Muscle layer of duodenum (tissue), 2 donors: Measurements from ENCODE around the gene PSMG1.
"Not testable (repeated sequence)": the region's sequence is repeated elsewhere in the genome, so short reads cannot be mapped to it uniquely, and the experiment has no call there.

Experiments used
- H3K27ac ChIP-seq: one replicate; pipeline ENCODE4 v1.7.0; 2013; ENCODE audit warnings: mild to moderate bottlenecking, low read length
- H3K27me3 ChIP-seq: one replicate; pipeline ENCODE4 v1.7.0; 2013; ENCODE audit warnings: low read depth, mild to moderate bottlenecking, control low read depth, low read length
- H3K36me3 ChIP-seq, 2 donors: one replicate each; pipeline ENCODE4 v1.7.0; 2013; ENCODE audit warnings: low read length in 2 of 2, control low read depth in 1 of 2, mild to moderate bottlenecking in 1 of 2; ENCODE audit not compliant: insufficient read depth in 2 of 2, control insufficient read depth in 1 of 2
- H3K4me1 ChIP-seq, 2 donors: one replicate each; pipeline ENCODE4 v1.7.0; 2013; ENCODE audit warnings: low read length in 2 of 2, mild to moderate bottlenecking in 2 of 2, control low read depth in 1 of 2, moderate library complexity in 1 of 2; ENCODE audit not compliant: insufficient read depth in 2 of 2, control insufficient read depth in 1 of 2
- H3K4me3 ChIP-seq, 2 donors: one replicate each; pipeline ENCODE4 v1.7.0; 2013; ENCODE audit warnings: low read length in 2 of 2, low read depth in 1 of 2, mild to moderate bottlenecking in 1 of 2
- H3K9me3 ChIP-seq, 2 donors: one replicate each; pipeline ENCODE4 v1.7.0; 2013; ENCODE audit warnings: low read length in 2 of 2, control low read depth in 1 of 2, mild to moderate bottlenecking in 1 of 2; ENCODE audit not compliant: control insufficient read depth in 1 of 2
- donor health status: healthy.

The PSMG1 gene

DNA sequence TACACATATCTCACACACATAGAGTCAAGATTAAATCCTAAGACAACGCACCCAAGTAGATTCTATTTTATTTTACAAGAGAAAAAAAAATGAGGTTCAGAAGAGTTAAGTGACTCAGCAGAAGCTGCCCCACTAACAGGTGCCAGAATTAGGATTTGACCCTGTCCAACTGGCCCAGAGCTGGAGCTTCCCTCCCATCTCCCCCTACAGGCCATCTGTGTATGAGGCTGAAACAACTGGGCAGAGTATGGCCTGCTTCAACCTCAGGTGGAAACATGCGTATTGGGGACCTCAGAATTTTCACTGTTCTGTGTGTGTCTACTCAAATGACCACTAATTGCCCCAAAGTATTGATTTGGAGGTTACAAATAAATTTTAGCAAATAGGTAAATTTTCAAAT lies 29.9 kb downstream of the PSMG1 start:
- Histone ChIP-seq H3K9me3 (no peaks in the 10 kb centered on the region), H3K4me1 (no peaks in the 10 kb centered on the region), H3K4me3 (no peak overlapping the region), H3K36me3 (no peaks in the 10 kb centered on the region), H3K27me3 (no peaks in the 10 kb centered on the region), H3K27ac (no peak overlapping the region)

DNA sequence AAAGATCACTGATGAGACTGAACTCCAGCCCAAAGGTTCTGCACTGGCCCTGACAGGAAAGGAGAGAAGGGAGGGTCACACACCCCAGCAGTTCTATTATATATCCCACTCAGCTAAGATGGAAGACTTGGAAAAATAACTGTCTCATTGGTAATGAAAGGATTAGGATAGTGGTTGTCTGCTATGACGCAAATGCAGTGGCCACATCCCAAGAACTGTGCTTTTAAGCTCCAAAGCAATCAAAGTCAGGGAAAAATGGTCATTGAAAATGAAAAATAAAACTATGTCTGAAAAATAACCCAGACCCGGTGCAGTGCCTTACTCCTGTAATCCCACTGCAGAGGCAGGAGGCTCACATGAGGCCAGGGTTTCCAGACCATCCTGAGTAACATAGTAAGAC lies 31.0 kb downstream of the PSMG1 start:
- Histone ChIP-seq H3K27ac (no peak overlapping the region), H3K4me1 (no peaks in the 10 kb centered on the region), H3K36me3 (no peaks in the 10 kb centered on the region), H3K4me3 (no peak overlapping the region), H3K9me3 (no peaks in the 10 kb centered on the region), H3K27me3 (no peaks in the 10 kb centered on the region)

DNA sequence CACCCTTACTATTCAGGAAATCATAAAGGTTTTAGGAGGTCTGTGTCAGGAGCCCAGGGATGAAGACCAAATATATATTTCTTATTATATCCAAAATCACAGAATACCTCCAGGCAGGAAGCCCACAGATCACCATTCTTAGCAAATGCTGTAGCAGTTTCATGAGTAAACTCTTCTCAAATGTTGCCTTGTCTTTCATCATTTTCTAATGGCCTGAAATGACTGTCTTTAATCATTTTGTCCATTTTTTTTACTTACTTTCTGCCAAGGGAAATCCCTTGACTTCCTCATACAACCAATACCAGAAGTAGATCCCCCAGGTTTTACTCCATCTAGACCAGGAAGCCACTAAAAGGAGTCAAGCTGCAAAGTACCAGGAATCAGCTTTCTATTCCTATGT lies 32.4 kb downstream of the PSMG1 start:
- no peak overlapping the region for H3K27ac ChIP-seq
- H3K9me3 ChIP-seq, result no peaks in the 10 kb centered on the region
- H3K27me3 ChIP-seq, result no peaks in the 10 kb centered on the region
- H3K4me3 ChIP-seq, result no peak overlapping the region
- no peaks in the 10 kb centered on the region for H3K4me1 ChIP-seq
- no peaks in the 10 kb centered on the region for H3K36me3 ChIP-seq

GRCh38 chr21:39150316-39150715 lies 32.9 kb downstream of the PSMG1 start:
- H3K27ac ChIP-seq, result no peak overlapping the region
- H3K9me3 ChIP-seq, result no peaks in the 10 kb centered on the region
- no peak overlapping the region for H3K4me3 ChIP-seq
- no peaks in the 10 kb centered on the region for H3K27me3 ChIP-seq
- no peaks in the 10 kb centered on the region for H3K4me1 ChIP-seq
- no peaks in the 10 kb centered on the region for H3K36me3 ChIP-seq

DNA sequence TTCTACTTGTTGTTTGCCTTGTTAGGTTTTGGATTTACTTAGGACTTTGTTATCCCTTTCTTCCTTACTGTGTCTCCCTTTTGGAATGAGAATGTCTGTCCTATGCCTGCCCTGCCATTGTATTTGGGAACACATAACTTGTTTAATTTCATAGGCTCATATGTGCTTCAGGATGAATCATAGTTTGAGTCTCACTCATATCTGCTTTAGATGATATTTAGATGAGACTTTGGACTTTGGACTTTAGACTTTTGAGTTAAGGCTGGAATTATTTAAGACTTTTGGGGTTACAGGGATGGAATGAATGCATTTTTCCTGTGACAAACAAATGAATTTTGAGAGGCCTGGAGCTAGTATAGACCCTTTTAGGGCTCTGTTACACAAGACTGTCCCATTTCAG lies 33.4 kb downstream of the PSMG1 start:
- H3K9me3 ChIP-seq, result peaks cover 0 to 2% of the 10 kb centered on the region in 2 donors
- no peaks in the 10 kb centered on the region for H3K36me3 ChIP-seq
- no peak overlapping the region for H3K4me3 ChIP-seq
- H3K27me3 ChIP-seq, result no peaks in the 10 kb centered on the region
- no peaks in the 10 kb centered on the region for H3K4me1 ChIP-seq
- no peak overlapping the region for H3K27ac ChIP-seq

DNA sequence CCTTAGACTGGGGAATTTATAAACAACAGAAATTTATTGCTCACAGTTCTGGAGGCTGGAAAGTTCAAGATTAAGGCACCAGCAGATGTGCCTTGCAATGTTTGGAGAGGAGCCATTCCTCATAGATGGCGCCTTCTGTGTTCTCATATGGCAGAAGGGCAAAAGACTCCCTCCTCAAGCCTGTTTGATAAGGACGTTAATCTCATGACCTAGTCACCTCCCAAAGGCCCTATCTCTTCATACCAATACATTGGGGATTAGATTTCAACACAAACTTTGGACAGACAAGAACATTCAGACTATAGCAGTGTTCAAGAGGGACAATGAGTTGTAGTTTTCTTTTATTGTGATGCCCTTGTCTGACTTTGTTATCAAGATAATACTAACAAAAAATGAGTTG lies 34.3 kb downstream of the PSMG1 start:
- H3K9me3 ChIP-seq, result peaks cover 0 to 5% of the 10 kb centered on the region in 2 donors
- no peaks in the 10 kb centered on the region for H3K36me3 ChIP-seq
- H3K4me1 ChIP-seq, result no peaks in the 10 kb centered on the region
- no peak overlapping the region for H3K27ac ChIP-seq
- no peak overlapping the region for H3K4me3 ChIP-seq
- no peaks in the 10 kb centered on the region for H3K27me3 ChIP-seq

DNA sequence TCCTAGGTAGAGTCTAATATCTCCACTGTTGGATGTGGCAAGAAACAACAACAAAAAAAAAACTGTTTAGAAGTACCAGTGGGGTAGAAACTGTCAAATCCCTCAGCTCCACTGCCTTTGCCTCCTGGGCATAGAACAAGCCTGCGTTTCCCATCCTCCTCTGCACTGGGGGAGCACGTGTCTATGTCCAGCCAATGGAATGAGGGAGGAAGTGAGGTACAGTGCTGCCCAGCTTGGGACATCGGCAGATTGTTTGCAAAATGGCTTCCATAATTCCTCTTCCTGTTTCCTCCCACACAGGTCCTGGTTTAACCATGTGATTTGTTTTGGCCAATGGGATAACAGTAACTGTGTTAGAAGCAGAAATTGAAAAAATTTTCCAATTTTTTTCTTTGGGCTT lies 39.1 kb downstream of the PSMG1 start:
- Histone ChIP-seq H3K27me3 (no peaks in the 10 kb centered on the region), H3K36me3 (no peaks in the 10 kb centered on the region), H3K9me3 (peaks cover 0 to 5% of the 10 kb centered on the region in 2 donors), H3K27ac (no peak overlapping the region), H3K4me1 (no peaks in the 10 kb centered on the region), H3K4me3 (no peak overlapping the region)

DNA sequence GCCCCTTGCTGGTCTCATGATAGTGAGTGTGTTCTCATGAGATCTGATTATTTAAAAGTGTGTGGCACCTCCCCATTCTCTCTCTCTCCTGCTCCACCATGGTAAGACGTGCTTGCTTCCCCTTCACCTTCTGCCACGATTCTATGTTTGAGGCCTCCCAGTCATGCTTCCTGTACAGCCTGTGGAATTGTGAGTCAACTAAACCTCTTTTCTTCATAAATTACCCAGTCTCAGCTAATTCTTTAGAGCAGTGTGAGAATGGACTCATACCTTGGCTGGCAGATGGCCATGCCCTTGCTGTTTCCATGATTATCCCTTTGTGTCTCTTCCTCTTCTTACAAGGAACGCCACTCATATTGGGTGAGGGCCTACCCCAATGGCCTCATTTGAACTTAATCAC lies 40.3 kb downstream of the PSMG1 start:
- Histone ChIP-seq H3K36me3 (no peaks in the 10 kb centered on the region), H3K4me1 (no peaks in the 10 kb centered on the region), H3K9me3 (peaks cover 0 to 5% of the 10 kb centered on the region in 2 donors)

GRCh38 chr21:39141502-39141901 lies 41.7 kb downstream of the PSMG1 start:
- H3K4me3 ChIP-seq, result no peak overlapping the region
- peaks cover 0 to 5% of the 10 kb centered on the region in 2 donors for H3K9me3 ChIP-seq
- no peaks in the 10 kb centered on the region for H3K4me1 ChIP-seq
- H3K36me3 ChIP-seq, result no peaks in the 10 kb centered on the region
- H3K27me3 ChIP-seq, result no peaks in the 10 kb centered on the region
- no peak overlapping the region for H3K27ac ChIP-seq

More for the DNA sequence above, 40.3 kb downstream of the PSMG1 start:
- Histone ChIP-seq H3K27me3 (no peaks in the 10 kb centered on the region), H3K4me3 (no peak overlapping the region), H3K27ac (no peak overlapping the region)

GRCh38 chr21:39137248-39138178 lies 45.7 kb downstream of the PSMG1 start:
- H3K27me3 ChIP-seq, result no peaks in the 10 kb centered on the region
- H3K9me3 ChIP-seq, result no peaks in the 10 kb centered on the region
- H3K4me1 ChIP-seq, result no peaks in the 10 kb centered on the region
- H3K27ac ChIP-seq, result no peak overlapping the region
- no peak overlapping the region for H3K4me3 ChIP-seq
- no peaks in the 10 kb centered on the region for H3K36me3 ChIP-seq

DNA sequence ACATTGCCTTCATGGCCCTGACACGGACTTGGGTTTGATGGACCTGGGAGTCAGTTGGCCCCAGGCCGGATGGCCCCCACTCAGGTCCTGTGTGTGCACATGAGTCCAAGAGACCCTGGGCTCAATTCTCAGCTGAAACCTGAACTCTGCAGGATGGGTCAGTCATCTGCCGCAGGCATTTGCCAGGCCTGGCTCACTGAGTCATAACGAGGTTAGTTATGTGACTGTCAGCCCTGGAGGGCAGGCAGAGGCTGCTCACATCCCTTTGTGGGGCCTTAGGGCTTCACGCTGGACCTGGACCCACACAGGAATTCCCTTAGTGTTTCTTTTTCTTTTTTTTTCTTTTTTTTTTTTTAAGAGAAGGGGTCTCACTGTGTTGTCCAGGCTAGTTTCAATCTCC lies 46.5 kb downstream of the PSMG1 start:
- no peaks in the 10 kb centered on the region for H3K36me3 ChIP-seq
- no peak overlapping the region for H3K4me3 ChIP-seq
- H3K27me3 ChIP-seq, result no peaks in the 10 kb centered on the region
- no peak overlapping the region for H3K27ac ChIP-seq
- no peaks in the 10 kb centered on the region for H3K4me1 ChIP-seq
- H3K9me3 ChIP-seq, result no peaks in the 10 kb centered on the region

GRCh38 chr21:39136138-39136537 lies 47.1 kb downstream of the PSMG1 start:
- not testable (repeated sequence) for H3K4me1 ChIP-seq, H3K9me3 ChIP-seq, H3K36me3 ChIP-seq, H3K27ac ChIP-seq, H3K27me3 ChIP-seq, H3K4me3 ChIP-seq
